CD14-positive monocyte (primary cell): ENCODE measurements around the gene GFRA4. TPM values are rescaled to one million over a fixed set of nuclear protein-coding genes. Genes with fewer than 3 reads are reported as not detected.
A peak's percentile ranks its signal among the peaks of the same experiment; 100 is the strongest.

Experiments
- DNase-seq, 3 donors: peaks; one replicate each; pipeline ENCODE4 v3.0.0-alpha.2; 2011 to 2022
- H2AFZ ChIP-seq: 2 replicates; pipeline ENCODE4 v1.6.0; 2012; ENCODE audit warnings: mild to moderate bottlenecking, low read depth, low read length, inconsistent platforms; ENCODE audit not compliant: insufficient read depth, poor library complexity, severe bottlenecking
- H3K27ac ChIP-seq, 2 donors: 1 replicate in 1 of 2; 2 replicates in 1 of 2; pipeline ENCODE4 v1.5.1; 2012 to 2013; ENCODE audit warnings: low read length in 2 of 2, control low read depth in 1 of 2, inconsistent platforms in 1 of 2, low read depth in 1 of 2, mild to moderate bottlenecking in 1 of 2
- H3K27me3 ChIP-seq, 2 donors: one replicate each; pipeline versions ENCODE4 v1.6.0 to v1.6.1; 2011 to 2013; ENCODE audit warnings: low read length in 2 of 2; ENCODE audit not compliant: control insufficient read depth in 2 of 2, insufficient read depth in 2 of 2
- H3K36me3 ChIP-seq, 2 donors: replicated peaks in 1 of 2; 1 replicate in 1 of 2; 2 replicates in 1 of 2; pipeline versions ENCODE4 v1.5.1 to v1.6.1; 2012 to 2013; ENCODE audit warnings: low read length in 2 of 2, control low read depth in 1 of 2, inconsistent platforms in 1 of 2, mild to moderate bottlenecking in 1 of 2; ENCODE audit not compliant: insufficient read depth in 2 of 2, control insufficient read depth in 1 of 2
- H3K4me1 ChIP-seq, 2 donors: 1 replicate in 1 of 2; 2 replicates in 1 of 2; pipeline versions ENCODE4 v1.5.1 to v1.6.1; 2012 to 2013; ENCODE audit warnings: low read length in 2 of 2, control low read depth in 1 of 2, inconsistent platforms in 1 of 2, mild to moderate bottlenecking in 1 of 2, moderate library complexity in 1 of 2; ENCODE audit not compliant: insufficient read depth in 2 of 2, control insufficient read depth in 1 of 2
- H3K4me2 ChIP-seq: replicated peaks from 2 replicates; pipeline ENCODE3; 2012; ENCODE audit warnings: low read length, moderate library complexity, mild to moderate bottlenecking; ENCODE audit not compliant: poor library complexity, severe bottlenecking; ENCODE audit errors: extremely low read depth
- H3K4me3 ChIP-seq, 3 experiments: fragments of 200-600 bp in 1 of 3; sonication (generic) in 1 of 3; replicated peaks in 1 of 3; 1 replicate in 2 of 3; 2 replicates in 1 of 3; pipeline ENCODE4 v1.5.1; 2011 to 2013; ENCODE audit warnings: low read length in 3 of 3, mild to moderate bottlenecking in 3 of 3, control low read depth in 2 of 3, low read depth in 2 of 3, inconsistent platforms in 1 of 3, moderate library complexity in 1 of 3
- H3K79me2 ChIP-seq: 2 replicates; pipeline ENCODE4 v1.6.0; 2012; ENCODE audit warnings: mild to moderate bottlenecking, control low read depth, inconsistent platforms, low read length, moderate library complexity; ENCODE audit not compliant: insufficient read depth
- H3K9ac ChIP-seq: 2 replicates; pipeline ENCODE4 v1.6.0; 2017; ENCODE audit warnings: low read length, mild to moderate bottlenecking; ENCODE audit not compliant: insufficient read depth, poor library complexity, severe bottlenecking
- H3K9me3 ChIP-seq, 2 donors: replicated peaks in 1 of 2; 1 replicate in 1 of 2; 2 replicates in 1 of 2; pipeline versions ENCODE4 v1.5.1 to v1.6.1; 2012 to 2013; ENCODE audit warnings: low read length in 2 of 2, control low read depth in 1 of 2; ENCODE audit not compliant: control insufficient read depth in 1 of 2, insufficient read depth in 1 of 2
- H4K20me1 ChIP-seq: 2 replicates; pipeline ENCODE4 v1.6.0; 2012; ENCODE audit warnings: mild to moderate bottlenecking, low read length, control low read depth, moderate library complexity; ENCODE audit not compliant: insufficient read depth
- H3K27ac Mint-ChIP-seq, 7 donors: one replicate each; pipeline ENCODE4 v1.8.0; 2020; ENCODE audit warnings: mild to moderate bottlenecking in 7 of 7, mixed read lengths in 7 of 7, moderate library complexity in 6 of 7, inconsistent platforms in 2 of 7
- H3K27me3 Mint-ChIP-seq, 3 donors: one replicate each; pipeline ENCODE4 v1.8.0; 2021 to 2022; ENCODE audit warnings: low read depth in 3 of 3, mild to moderate bottlenecking in 3 of 3, mixed read lengths in 3 of 3, moderate library complexity in 3 of 3, inconsistent platforms in 1 of 3
- H3K36me3 Mint-ChIP-seq, 2 donors: one replicate each; pipeline ENCODE4 v1.8.0; 2020; ENCODE audit warnings: mixed read lengths in 2 of 2, inconsistent platforms in 1 of 2, mild to moderate bottlenecking in 1 of 2
- H3K4me1 Mint-ChIP-seq: one replicate; pipeline ENCODE4 v1.8.0; 2020; ENCODE audit warnings: mild to moderate bottlenecking, mixed read lengths
- H3K4me3 Mint-ChIP-seq, 2 donors: one replicate each; pipeline ENCODE4 v1.8.0; 2020; ENCODE audit warnings: mild to moderate bottlenecking in 2 of 2, mixed read lengths in 2 of 2, moderate library complexity in 1 of 2
- H3K9me3 Mint-ChIP-seq, 7 donors: one replicate each; pipeline ENCODE4 v1.8.0; 2020 to 2022; ENCODE audit warnings: mixed read lengths in 7 of 7, mild to moderate bottlenecking in 6 of 7, moderate library complexity in 6 of 7, inconsistent platforms in 2 of 7
- CTCF ChIP-seq: fragments of 200-600 bp; IDR thresholded peaks from one replicate; pipeline ENCODE4 v1.8.0; 2022; ENCODE audit warnings: antibody characterized with exemption, mild to moderate bottlenecking
- WGBS: methylation state at CpG from one replicate; pipeline ENCODE4 v1.1.5; 2013; ENCODE audit warnings: missing lambda C conversion rate; ENCODE audit not compliant: insufficient coverage; 5-methylcytosine and 5-hydroxymethylcytosine counted together
- intact Hi-C, 2 donors: fragments of 100-400 bp; cut with micrococcal nuclease; formaldehyde crosslinking; loops; one replicate each; pipeline versions ENCODE4 v1.15.0 to v1.15.1; 2023
- polyA plus RNA-seq, 3 donors: library from polyadenylated mRNA; depleted of rRNA in 1 of 3; unstranded in 2 of 3; stranded (reverse) in 1 of 3; fragments of 300-500 nt in 2 of 3; fragments of >200 nt in 1 of 3; fragmentation: Illumina TruSeq in 2 of 3; gene quantifications; 1 replicate in 2 of 3; 2 replicates in 1 of 3; pipeline ENCODE4 v1.2.3, GENCODE V29; 2012 to 2021

The GFRA4 gene
- polyA plus RNA-seq, 3 donors: not detected

- TF ChIP-seq CTCF: no peak
- Histone ChIP-seq H3K4me2 (no peak overlapping the region), H3K36me3 (no peaks in the 10 kb centered on the region), H2AFZ (no peak overlapping the region), H3K27ac (no peak overlapping the region), H3K4me1 (no peaks in the 10 kb centered on the region), H3K9ac (no peak overlapping the region), H3K79me2 (no peaks in the 10 kb centered on the region), H3K9me3 (peaks cover 4 to 8% of the 10 kb centered on the region in 2 donors), H3K27me3 (peaks cover 0 to 2% of the 10 kb centered on the region in 2 donors), H4K20me1 (no peaks in the 10 kb centered on the region), H3K4me3 (no peak overlapping the region)
- DNase-seq: no peak
- no peak overlapping the region for H3K27ac Mint-ChIP-seq
- peaks cover 4% of the 10 kb centered on the region for H3K4me1 Mint-ChIP-seq
- intact Hi-C loops: no loop called here
- peaks cover 0 to 4% of the 10 kb centered on the region in 2 donors for H3K36me3 Mint-ChIP-seq
- peaks cover 3 to 8% (median 5%) of the 10 kb centered on the region in 7 donors for H3K9me3 Mint-ChIP-seq
- no peak overlapping the region for H3K4me3 Mint-ChIP-seq
- WGBS: 88% methylated on average over 9 of the region's 9 CpGs
- peaks cover 2 to 7% (median 5%) of the 10 kb centered on the region in 3 donors for H3K27me3 Mint-ChIP-seq
Observed at GRCh38 chr20:3691897-3692296, 28.7 kb upstream of the GFRA4 start.

GRCh38 chr20:3691306-3691705, 28.1 kb upstream of the GFRA4 start:
- 96% methylated on average over 16 of the region's 16 CpGs for whole genome bisulfite sequencing
- H3K4me3 ChIP-seq: no peak overlapping the region
- no peaks in the 10 kb centered on the region for H3K36me3 ChIP-seq
- H3K27me3 ChIP-seq: peaks cover 0 to 3% of the 10 kb centered on the region in 2 donors
- no peak overlapping the region for H2AFZ ChIP-seq
- no peaks in the 10 kb centered on the region for H3K4me1 ChIP-seq
- no peak overlapping the region for H3K9ac ChIP-seq
- Mint-ChIP-seq H3K4me3 (no peak overlapping the region), H3K4me1 (peaks cover 4% of the 10 kb centered on the region), H3K9me3 (peaks cover under 1 to 3% (median 2%) of the 10 kb centered on the region in 7 donors), H3K36me3 (peaks cover 0 to 1% of the 10 kb centered on the region in 2 donors), H3K27me3 (peaks cover 2 to 9% (median 8%) of the 10 kb centered on the region in 3 donors), H3K27ac (peak overlapping the region in 1 of 7 donors; percentile 33)
- TF ChIP-seq CTCF: no peak
- H4K20me1 ChIP-seq: no peaks in the 10 kb centered on the region
- H3K4me2 ChIP-seq: no peak overlapping the region
- H3K27ac ChIP-seq: no peak overlapping the region
- H3K9me3 ChIP-seq: peaks cover under 1 to 3% of the 10 kb centered on the region in 2 donors
- intact Hi-C loops: no loop called here
- DNase-seq: no peak
- no peaks in the 10 kb centered on the region for H3K79me2 ChIP-seq
